Body of pancreas (tissue), 4 donors: ENCODE measurements around the gene TM7SF2.

Source experiments
- POLR2A ChIP-seq, 3 donors: fragments of 450-650 bp; IDR thresholded peaks; one replicate each; pipeline ENCODE4 v1.6.1; 2016; ENCODE audit warnings: antibody characterized with exemption in 3 of 3, mild to moderate bottlenecking in 2 of 3
- TF ChIP-seq, protein P1 (sequence below), 7 experiments: fragments of 450-650 bp in 4 of 7; fragments of 200-600 bp in 3 of 7; sonication (generic) in 3 of 7; IDR thresholded peaks; one replicate each; pipeline ENCODE4 v1.5.1; 2016 to 2019; ENCODE audit warnings: antibody characterized with exemption in 7 of 7

DNA sequence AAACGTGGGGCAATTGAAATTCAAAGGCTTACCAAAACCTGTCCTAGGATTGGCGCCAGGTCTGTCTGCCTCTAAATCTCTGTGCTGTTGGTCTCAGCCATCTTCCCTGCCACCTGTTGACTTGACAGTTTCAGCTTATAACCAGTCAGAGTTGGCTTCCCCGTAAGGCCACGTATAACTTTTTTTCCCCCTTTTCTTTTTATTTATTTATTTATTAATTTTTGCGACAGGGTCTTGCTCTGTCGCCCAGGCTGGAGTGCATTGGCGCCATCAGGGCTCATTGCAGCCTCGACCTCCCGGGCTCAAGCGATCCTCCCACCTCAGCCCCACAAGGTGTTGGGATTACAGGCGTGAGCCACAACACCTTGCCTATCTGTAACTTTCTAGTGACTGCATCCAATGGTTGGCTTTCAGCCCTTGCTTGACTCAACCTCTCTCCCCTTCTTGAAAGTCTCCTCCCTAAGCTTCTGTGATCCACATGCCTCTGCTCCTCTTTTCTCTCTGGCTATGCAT lies 24.0 kb downstream of the TM7SF2 start:
- TF ChIP-seq, protein P1, sequence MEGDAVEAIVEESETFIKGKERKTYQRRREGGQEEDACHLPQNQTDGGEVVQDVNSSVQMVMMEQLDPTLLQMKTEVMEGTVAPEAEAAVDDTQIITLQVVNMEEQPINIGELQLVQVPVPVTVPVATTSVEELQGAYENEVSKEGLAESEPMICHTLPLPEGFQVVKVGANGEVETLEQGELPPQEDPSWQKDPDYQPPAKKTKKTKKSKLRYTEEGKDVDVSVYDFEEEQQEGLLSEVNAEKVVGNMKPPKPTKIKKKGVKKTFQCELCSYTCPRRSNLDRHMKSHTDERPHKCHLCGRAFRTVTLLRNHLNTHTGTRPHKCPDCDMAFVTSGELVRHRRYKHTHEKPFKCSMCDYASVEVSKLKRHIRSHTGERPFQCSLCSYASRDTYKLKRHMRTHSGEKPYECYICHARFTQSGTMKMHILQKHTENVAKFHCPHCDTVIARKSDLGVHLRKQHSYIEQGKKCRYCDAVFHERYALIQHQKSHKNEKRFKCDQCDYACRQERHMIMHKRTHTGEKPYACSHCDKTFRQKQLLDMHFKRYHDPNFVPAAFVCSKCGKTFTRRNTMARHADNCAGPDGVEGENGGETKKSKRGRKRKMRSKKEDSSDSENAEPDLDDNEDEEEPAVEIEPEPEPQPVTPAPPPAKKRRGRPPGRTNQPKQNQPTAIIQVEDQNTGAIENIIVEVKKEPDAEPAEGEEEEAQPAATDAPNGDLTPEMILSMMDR (IDR thresholded peaks at IDR 0.05): no peak
- no peak for TF ChIP-seq POLR2A (IDR thresholded peaks at IDR 0.05)
